GM10266 (cell line): ENCODE measurements around the gene RAB31.

Source experiments
- DNase-seq: peaks from one replicate; pipeline ENCODE4 v3.0.0; 2012; ENCODE audit errors: extremely low spot score
- CTCF ChIP-seq: IDR thresholded peaks from 2 replicates; pipeline ENCODE4 v1.5.1; 2012; ENCODE audit warnings: mild to moderate bottlenecking, low read depth; ENCODE audit not compliant: control insufficient read depth, insufficient read depth; ENCODE audit errors: missing control alignments

RAB31 gene

GRCh38 chr18:9817725-9818422 is 109.8 kb downstream of the RAB31 start:
- no peak for DNase-seq
- no peak for TF ChIP-seq CTCF

- no peak for DNase-seq
- TF ChIP-seq CTCF = no peak
Measured at GRCh38 chr18:9818423-9818734, 110.3 kb downstream of the RAB31 start.

- no peak for TF ChIP-seq CTCF
- DNase-seq = no peak
Measured at GRCh38 chr18:9820127-9820526, 112.0 kb downstream of the RAB31 start.

- no peak for DNase-seq
- TF ChIP-seq CTCF = no peak
Measured at GRCh38 chr18:9820719-9821118, 112.6 kb downstream of the RAB31 start.

GRCh38 chr18:9822587-9823185 is 114.6 kb downstream of the RAB31 start:
- no peak for DNase-seq
- no peak for TF ChIP-seq CTCF

GRCh38 chr18:9823805-9824473 is 115.8 kb downstream of the RAB31 start:
- no peak for DNase-seq

More at GRCh38 chr18:9823805-9824473, 115.8 kb downstream of the RAB31 start:
- no peak for TF ChIP-seq CTCF
